HG02970 (cell line): ENCODE measurements around the gene AGO1.
"Not testable (repeated sequence)": the region's sequence is repeated elsewhere in the genome, so short reads cannot be mapped to it uniquely, and the experiment has no call there.

Experiments
- ATAC-seq: cut with Tn5 transposase; IDR thresholded peaks from one replicate; pipeline ENCODE4 v1.9.1; 2021; ENCODE audit warnings: mild to moderate bottlenecking, moderate library complexity, moderate number of reproducible peaks; ENCODE audit not compliant: unreplicated experiment, low FRiP score

The AGO1 gene

DNA sequence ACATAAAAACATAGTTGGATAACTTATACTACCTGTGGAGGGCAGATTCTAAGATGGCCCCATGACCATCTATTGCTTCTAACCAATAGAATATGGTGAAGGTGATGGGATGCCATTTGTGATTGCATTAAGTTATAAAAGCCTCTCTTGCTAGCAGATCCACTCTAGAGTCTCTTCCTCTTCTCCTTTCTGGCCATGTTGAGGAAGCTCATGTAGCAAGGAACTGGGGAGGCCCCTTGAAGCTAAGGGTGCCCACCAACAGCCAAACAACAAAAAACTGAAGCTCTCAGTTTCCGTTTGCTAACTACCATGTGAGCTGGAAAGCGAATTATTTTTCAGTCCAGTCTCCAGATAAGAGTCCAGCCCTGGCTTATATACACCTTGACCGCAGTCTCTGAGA is 16.0 kb upstream of the AGO1 start:
- ATAC-seq, result no peak

DNA sequence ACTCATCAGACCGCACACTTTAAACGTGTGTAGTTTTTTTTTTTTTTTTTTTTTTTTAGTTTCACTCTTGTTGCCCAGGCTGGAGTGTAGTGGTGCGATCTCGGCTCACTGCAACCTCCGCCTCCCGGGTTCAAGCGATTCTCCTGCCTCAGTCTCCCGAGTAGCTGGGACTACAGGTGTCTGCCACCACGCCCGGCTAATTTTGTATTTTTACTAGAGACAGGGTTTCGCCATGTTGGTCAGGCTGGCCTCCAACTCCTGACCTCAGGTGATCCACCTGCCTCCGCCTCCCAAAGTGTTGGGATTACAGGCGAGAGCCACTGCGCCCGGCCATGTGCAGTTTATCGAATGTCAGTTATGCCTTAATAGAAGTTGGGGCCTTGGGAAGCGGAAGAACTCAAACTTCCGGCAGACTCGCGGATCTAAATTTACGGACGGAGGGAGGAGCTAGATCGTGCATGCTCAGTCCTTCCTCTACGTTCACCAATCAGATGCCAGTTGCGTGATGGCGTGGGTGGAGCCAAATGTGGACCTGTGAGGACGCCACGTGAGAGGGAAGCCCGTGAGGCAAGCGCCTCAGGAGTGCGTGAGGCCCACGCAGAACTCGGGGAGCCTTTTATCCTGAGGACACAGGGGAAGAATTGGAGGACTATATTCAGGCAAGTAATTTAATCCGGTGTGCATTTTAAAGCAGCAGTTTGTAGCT is 13.6 kb upstream of the AGO1 start:
- ATAC-seq, result not testable (repeated sequence)

DNA sequence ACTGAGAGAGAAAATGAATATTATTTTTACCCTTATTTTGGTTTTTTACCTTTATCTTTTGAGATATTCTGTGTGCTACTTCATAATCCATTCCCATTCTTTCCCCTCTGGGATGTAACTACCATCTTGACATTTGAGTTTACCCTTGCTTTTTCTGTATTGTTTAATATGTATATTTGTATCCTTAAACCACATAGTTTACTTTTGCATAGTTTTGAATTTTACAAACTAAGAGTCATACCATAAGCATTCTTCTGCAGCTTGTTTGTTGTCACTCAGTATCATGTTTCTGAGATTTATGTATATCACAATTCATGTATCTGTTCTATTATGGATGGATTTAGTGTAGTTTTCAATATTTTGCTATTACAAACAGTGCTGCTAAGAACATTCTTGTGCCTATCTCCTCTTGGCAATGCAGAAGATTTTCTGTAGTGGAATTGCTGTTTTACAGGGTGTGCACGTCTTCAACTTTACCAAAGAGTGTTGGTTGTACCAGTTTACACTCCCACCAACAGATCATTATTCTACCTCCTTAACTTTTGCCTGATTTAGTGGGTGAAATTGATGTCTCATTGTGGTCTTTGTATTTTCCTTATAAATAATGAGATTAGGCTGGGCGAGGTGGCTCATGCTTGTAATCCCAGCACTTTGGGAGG is 12.2 kb upstream of the AGO1 start:
- no peak for ATAC-seq

DNA sequence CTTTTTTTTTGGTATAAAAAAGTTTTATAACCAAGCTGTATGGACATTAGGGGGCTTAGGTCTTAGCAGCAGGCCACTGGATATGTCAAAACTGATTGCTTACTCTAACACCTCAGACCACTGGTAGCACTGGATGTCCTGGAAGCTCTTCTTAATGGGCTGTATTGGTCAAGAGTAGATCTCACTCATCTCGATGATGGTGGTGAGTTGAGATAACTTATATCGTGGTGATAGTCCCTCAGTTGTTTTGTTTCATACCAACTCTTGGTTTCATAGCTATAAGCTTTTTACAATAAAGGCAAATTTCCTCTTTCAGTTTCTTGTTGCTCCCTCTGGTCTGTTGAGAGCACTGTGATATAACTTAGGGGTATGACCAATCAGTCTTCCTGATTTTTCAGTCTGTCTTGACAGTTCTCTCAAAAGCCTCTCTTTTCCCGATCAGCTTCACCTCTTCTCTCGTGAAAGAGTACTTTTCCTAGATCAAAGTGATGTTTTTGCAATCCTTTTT is 9.7 kb upstream of the AGO1 start:
- ATAC-seq, result no peak

DNA sequence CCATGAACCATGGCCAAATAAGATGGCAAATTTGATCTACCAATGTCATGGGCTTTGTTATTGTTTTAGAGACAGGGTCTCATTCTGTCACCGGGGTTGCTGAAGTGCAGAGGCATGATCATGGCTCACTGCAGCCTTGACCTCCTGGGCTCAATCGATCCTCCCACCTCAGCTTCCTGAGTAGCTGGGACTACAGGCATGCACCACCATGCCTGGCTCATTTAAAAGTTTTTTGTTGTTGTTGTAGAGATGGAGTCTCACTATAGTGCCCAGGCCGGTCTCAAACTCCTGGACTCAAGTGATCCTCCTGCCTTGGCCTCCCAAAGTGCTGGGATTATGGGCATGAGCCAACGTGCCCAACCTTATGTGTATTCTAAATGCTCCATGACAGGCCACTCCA is 8.9 kb upstream of the AGO1 start:
- ATAC-seq, result not testable (repeated sequence)

- ATAC-seq, result no peak
Observed at GRCh38 chr1:35876988-35877387, 6.0 kb upstream of the AGO1 start.

DNA sequence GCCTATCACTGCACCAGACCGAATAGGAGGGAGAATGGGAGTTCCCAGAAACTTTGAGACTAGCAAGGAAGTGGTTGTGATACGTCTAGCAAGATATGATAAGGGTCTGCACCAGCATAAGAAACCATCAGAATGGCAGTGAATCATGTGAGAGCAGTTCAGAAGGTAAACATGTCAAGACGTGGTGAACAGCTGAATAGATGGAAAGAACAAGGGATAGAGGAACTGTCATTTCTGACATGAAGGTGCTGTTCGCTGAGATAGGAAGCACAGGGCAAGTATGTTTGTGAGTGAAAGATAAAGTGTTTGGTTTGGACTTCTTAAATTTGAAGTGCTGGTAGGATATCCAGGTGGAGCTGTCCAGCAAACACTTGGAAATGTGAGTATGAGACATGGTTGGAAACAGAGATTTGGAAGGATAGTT is 1.1 kb upstream of the AGO1 start:
- ATAC-seq, result no peak

GRCh38 chr1:35882586-35882944 is 444 bp upstream of the AGO1 start:
- no peak for ATAC-seq

DNA sequence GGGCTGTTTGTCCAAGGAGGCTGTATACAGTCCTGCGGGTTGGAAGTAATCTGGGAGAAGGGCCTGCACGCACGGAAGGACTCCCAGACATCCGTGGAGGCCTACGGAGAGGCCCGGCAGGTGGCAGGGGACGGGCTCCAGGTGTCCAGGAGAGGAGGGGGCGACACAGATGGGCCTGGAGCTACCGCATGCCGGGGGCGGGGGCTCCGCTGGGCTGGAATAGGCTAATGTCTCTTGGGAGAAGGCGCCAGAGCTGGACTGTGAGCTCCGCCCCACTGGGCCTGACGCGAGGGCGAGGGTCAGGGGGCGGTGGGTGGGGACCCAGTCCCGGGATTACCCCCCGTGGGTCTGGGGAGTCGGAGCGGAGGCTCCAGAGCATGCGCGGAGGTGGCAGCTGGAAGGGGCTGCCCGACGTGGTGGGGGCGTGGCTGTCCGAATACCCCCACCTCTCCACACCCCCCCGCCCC is 659 bp downstream of the AGO1 start:
- ATAC-seq, result no peak

DNA sequence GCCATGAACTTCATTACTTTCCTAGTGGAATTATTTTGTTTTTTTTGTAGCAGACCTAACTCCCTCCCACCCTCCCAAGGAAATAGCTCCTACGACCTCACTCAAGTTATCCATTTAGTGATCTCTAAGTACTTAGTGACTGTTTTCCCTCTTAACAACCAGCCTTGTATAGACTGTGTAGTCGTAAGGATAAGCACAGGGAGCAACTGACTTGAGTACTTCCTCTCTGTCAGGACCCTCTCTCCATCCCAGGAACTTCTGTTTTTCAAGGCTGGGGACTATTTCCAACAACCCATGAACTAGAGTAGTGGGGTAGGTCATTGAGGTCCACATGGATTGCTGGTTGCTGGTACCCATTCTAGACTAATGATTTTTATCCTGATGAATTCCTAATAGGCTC is 1.9 kb downstream of the AGO1 start:
- ATAC-seq, result no peak

- no peak for ATAC-seq
Observed at GRCh38 chr1:35885961-35886558, 3.1 kb downstream of the AGO1 start.

DNA sequence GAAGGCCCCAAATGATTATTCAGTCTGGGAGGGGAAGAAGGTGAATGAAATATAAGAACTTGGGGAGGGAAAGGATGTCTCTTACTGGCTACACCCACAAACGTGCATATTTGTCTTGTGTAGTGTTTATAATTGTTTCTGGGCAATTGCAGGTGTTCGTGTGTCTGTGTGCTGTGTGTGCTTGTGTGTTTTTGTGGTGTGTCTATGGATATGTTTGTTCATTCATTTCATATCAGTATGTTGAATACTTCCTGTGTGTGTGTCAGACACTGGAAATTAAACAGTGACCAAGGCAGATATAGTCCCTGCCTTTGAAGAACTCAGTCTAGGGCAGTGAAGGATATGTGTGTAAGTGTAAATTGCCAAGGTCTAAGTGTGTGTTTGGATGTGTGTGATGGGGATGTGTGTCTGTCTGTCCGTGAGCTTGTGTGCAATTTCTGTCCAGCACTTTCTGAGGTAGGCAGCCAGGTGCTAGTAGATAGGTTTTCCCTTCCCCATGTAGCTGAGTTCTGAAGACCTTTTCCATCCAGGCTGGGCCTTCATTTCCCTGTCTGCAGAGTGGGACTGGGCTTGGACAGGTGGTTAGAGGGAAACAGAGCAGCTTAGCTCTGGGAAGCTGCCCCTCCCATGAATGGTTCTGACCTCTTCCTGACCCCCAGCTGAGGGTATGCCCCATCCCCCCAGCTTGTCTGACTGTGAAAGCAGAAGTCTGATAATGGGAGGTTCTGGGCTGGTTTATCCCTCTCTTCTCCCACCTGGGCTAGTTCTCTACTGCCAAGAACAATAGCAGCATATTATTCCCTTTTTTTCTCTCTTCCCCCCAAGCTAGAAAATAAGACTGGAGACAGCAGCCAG is 3.8 kb downstream of the AGO1 start:
- no peak for ATAC-seq

DNA sequence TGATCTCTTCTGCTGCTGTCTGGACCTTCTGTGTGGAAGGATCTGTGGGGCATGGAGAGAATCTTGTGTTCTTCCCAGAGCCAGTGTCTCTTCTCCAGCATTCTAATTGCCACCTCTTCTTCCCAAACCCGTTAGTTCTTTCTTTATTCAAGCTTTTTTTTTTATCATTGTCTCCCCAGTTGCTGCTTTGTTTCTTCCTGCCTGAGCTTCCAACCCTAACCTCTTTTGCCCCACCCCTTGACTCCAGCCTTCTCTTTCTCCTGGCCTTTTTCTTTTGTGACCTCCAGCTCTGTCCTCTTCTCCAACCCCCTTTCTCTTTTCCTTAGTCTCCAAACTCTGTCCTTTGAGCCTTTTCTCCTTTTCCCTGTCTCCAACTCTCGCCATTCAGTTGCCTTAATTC is 4.5 kb downstream of the AGO1 start:
- no peak for ATAC-seq

DNA sequence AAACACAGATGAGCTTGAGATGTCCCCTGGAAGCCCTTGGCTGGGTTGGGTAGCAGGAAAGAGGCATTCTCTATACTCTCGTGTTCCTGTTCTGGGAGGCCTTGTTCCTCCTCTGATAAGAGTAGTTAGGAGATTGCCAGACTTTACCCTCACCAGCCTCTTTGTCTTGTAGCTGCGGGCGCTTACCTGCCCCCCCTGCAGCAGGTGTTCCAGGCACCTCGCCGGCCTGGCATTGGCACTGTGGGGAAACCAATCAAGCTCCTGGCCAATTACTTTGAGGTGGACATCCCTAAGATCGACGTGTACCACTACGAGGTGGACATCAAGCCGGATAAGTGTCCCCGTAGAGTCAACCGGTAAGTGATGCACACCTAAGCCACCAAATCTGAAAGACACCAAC is 5.2 kb downstream of the AGO1 start:
- ATAC-seq, result no peak

DNA sequence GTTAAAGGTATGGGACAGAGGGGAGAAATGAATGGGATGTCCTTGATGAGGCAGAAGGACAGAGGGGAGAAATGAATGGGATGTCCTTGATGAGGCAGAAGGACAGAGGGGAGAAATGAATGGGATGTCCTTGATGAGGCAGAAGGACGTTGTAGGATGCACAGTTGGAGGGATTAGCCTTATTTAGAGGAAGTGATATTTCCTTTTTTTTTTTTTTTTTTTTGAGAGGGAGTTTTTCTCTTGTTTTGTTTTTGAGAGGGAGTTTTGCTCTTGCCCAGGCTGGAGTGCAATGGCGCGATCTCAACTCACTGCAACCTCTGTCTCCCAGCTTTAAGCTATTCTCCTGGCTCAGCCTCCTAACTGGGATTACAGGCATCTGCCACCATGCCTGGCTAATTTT is 6.0 kb downstream of the AGO1 start:
- ATAC-seq, result not testable (repeated sequence)

- no peak for ATAC-seq
Observed at GRCh38 chr1:35893051-35893879, 10.3 kb downstream of the AGO1 start.

GRCh38 chr1:35894183-35894582 is 11.2 kb downstream of the AGO1 start:
- no peak for ATAC-seq

DNA sequence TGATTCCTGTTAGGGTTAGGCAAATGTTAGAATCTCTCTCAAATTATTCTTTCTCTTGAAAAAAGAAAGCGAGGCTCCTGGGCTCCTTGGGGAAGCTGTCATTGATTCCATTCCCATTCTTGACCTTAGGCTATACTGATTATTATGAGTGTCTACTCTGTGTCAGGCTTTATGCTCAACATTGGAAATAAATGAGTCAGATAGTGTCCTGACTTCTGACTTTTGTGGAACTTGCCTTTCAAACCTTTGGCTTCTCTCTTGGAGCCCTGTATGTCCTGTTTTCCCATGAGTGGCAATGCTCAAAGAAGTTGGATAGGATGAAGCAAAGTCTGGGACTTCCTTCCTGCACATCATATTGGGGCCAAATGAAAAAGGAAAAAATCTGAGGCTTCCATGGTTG is 11.6 kb downstream of the AGO1 start:
- ATAC-seq, result no peak

DNA sequence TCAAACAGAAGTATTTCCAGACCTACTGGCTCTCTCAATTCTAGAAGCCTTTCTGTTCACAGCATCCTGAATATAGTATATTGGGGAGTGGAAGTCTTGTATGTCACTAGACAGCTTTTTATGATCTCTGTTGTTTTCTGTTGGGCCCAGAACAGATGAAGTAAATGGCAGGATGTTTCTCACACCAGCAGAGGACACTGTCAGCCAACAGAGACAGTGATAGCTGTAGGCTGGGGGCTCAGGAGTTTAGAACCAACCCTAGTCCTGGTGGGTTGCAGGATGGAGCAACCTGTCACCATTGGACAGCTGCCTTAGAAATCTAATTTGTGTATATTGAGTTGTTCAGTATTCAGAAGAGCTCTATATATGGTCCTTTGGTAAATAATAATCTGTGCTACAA is 16.9 kb downstream of the AGO1 start:
- ATAC-seq, result no peak

- no peak for ATAC-seq
Observed at GRCh38 chr1:35901235-35901634, 18.2 kb downstream of the AGO1 start.
